ENCODE data around the gene LTK.

The LTK gene

GRCh38 chr15:41512512-41512939 lies 1.1 kb downstream of the LTK start:
- H3K36me3 ChIP-seq = peaks cover 0 to 14% (median 0%) of the 10 kb centered on the region in 3 donors
- intact Hi-C loops (cut with DNase I; ENCODE audit: low total_unique reads) = no loop called here
- DNase-seq = no peak

GRCh38 chr15:41511899-41512369 lies 1.7 kb downstream of the LTK start:
- no peak for TF ChIP-seq CTCF (IDR thresholded peaks at IDR 0.05)
- H3K4me3 ChIP-seq = peak overlapping the region in 1 of 2 donors; percentile 17

More at GRCh38 chr15:41512512-41512939, 1.1 kb downstream of the LTK start:
- Histone ChIP-seq H3K27ac (no peak overlapping the region), H3K4me3 (peak overlapping the region; percentile 23 to 44), H3K9me3 (no peaks in the 10 kb centered on the region), H3K4me1 (peaks cover 0 to 31% (median 24%) of the 10 kb centered on the region in 4 donors), H3K27me3 (peaks cover 0 to 46% of the 10 kb centered on the region in 2 donors)
- no peak for TF ChIP-seq CTCF (IDR thresholded peaks at IDR 0.05)

GRCh38 chr15:41511331-41511898 lies 2.2 kb downstream of the LTK start:
- Histone ChIP-seq H3K9me3 (no peaks in the 10 kb centered on the region), H3K4me3 (peak overlapping the region in 1 of 2 donors; percentile 17), H3K27me3 (peaks cover 0 to 46% of the 10 kb centered on the region in 2 donors), H3K36me3 (peaks cover 0 to 4% (median 0%) of the 10 kb centered on the region in 3 donors), H3K4me1 (peaks cover 0 to 31% (median 24%) of the 10 kb centered on the region in 4 donors), H3K27ac (no peak overlapping the region)
- intact Hi-C loops (cut with DNase I; ENCODE audit: low total_unique reads) = no loop called here
- no peak for DNase-seq
- no peak for TF ChIP-seq CTCF (IDR thresholded peaks at IDR 0.05)

More at GRCh38 chr15:41511899-41512369, 1.7 kb downstream of the LTK start:
- intact Hi-C loops (cut with DNase I; ENCODE audit: low total_unique reads) = no loop called here
- Histone ChIP-seq H3K9me3 (no peaks in the 10 kb centered on the region), H3K36me3 (peaks cover 0 to 9% (median 0%) of the 10 kb centered on the region in 3 donors), H3K27ac (no peak overlapping the region), H3K27me3 (peaks cover 0 to 46% of the 10 kb centered on the region in 2 donors), H3K4me1 (peaks cover 0 to 31% (median 24%) of the 10 kb centered on the region in 4 donors)
- no peak for DNase-seq

GRCh38 chr15:41510728-41511127 lies 2.9 kb downstream of the LTK start:
- intact Hi-C loops (cut with DNase I; ENCODE audit: low total_unique reads) = no loop called here
- no peaks in the 10 kb centered on the region for H3K36me3 ChIP-seq
- DNase-seq = no peak

GRCh38 chr15:41507820-41508290 lies 5.8 kb downstream of the LTK start:
- peaks cover 0 to 22% (median 14%) of the 10 kb centered on the region in 4 donors for H3K4me1 ChIP-seq
- peaks cover 0 to 58% of the 10 kb centered on the region in 2 donors for H3K27me3 ChIP-seq
- intact Hi-C loops (cut with DNase I; ENCODE audit: low total_unique reads) = no loop called here
- H3K9me3 ChIP-seq = no peaks in the 10 kb centered on the region
- H3K4me3 ChIP-seq = no peak overlapping the region
- H3K36me3 ChIP-seq = no peaks in the 10 kb centered on the region
- TF ChIP-seq CTCF (IDR thresholded peaks at IDR 0.05) = no peak
- H3K27ac ChIP-seq = no peak overlapping the region
- no peak for DNase-seq

More at GRCh38 chr15:41510728-41511127, 2.9 kb downstream of the LTK start:
- TF ChIP-seq CTCF (IDR thresholded peaks at IDR 0.05) = no peak
- no peak overlapping the region for H3K27ac ChIP-seq
- H3K9me3 ChIP-seq = no peaks in the 10 kb centered on the region
- H3K4me3 ChIP-seq = no peak overlapping the region
- peaks cover 0 to 31% (median 24%) of the 10 kb centered on the region in 4 donors for H3K4me1 ChIP-seq
- peaks cover 0 to 46% of the 10 kb centered on the region in 2 donors for H3K27me3 ChIP-seq
